Neural progenitor cell (in vitro differentiated cells): ENCODE results near the gene SNTG2.

Source experiments
- CTCF ChIP-seq: fragments of 200-600 bp; sonication (generic); IDR thresholded peaks from 2 replicates; pipeline ENCODE4 v1.5.1; 2017; ENCODE audit warnings: antibody characterized with exemption, mild to moderate bottlenecking
- EZH2phosphoT487 ChIP-seq: fragments of 200-600 bp; sonication (generic); IDR thresholded peaks from 2 replicates; pipeline ENCODE4 v1.6.1; 2017; ENCODE audit warnings: antibody characterized with exemption

- no peak for TF ChIP-seq CTCF
- TF ChIP-seq EZH2phosphoT487: no peak
These were observed 16.8 kb upstream of the SNTG2 start for GRCh38 chr2:933734-934295.
